Neural cell (in vitro differentiated cells): ENCODE measurements around the gene CKAP4. TPM values are rescaled to one million over a fixed set of nuclear protein-coding genes. Genes with fewer than 3 reads are reported as not detected.

ENCODE experiments used
- H2AFZ ChIP-seq: fragments of 200-600, 300-800 bp; sonication (generic), shearing (Covaris generic); 2 replicates; pipeline ENCODE4 v1.6.0; 2014; ENCODE audit warnings: low read depth, mild to moderate bottlenecking, antibody characterized with exemption, low read length, moderate library complexity
- H3F3A ChIP-seq: fragments of 200-600 bp; shearing (Covaris generic); 2 replicates; pipeline ENCODE4 v1.6.1; 2016; ENCODE audit warnings: mild to moderate bottlenecking, moderate library complexity, mixed read lengths, antibody characterized with exemption, low read length; ENCODE audit not compliant: insufficient read depth, poor library complexity, severe bottlenecking
- H3K27ac ChIP-seq: fragments of 200-600, 300-800 bp; sonication (generic), shearing (Covaris generic); 2 replicates; pipeline ENCODE4 v1.5.1; 2014; ENCODE audit warnings: mild to moderate bottlenecking, low read length, moderate library complexity
- H3K27me3 ChIP-seq: fragments of 300-800, 200-600 bp; sonication (generic), shearing (Covaris generic); 2 replicates; pipeline ENCODE4 v1.6.0; 2014; ENCODE audit warnings: mild to moderate bottlenecking, low read depth, low read length, moderate library complexity; ENCODE audit not compliant: insufficient read depth
- H3K36me3 ChIP-seq: fragments of 300-800, 200-600 bp; sonication (generic), shearing (Covaris generic); 2 replicates; pipeline ENCODE4 v1.5.1; 2014; ENCODE audit warnings: mild to moderate bottlenecking, antibody characterized with exemption, low read length, moderate library complexity; ENCODE audit not compliant: insufficient read depth
- H3K4me2 ChIP-seq: fragments of 300-800, 200-600 bp; sonication (generic), shearing (Covaris generic); 2 replicates; pipeline ENCODE4 v1.6.0; 2014; ENCODE audit warnings: mild to moderate bottlenecking, low read length
- H3K4me3 ChIP-seq: fragments of 300-800, 200-600 bp; sonication (generic), shearing (Covaris generic); 2 replicates; pipeline ENCODE4 v1.5.1; 2014; ENCODE audit warnings: mild to moderate bottlenecking, low read length, moderate library complexity
- H3K79me2 ChIP-seq: fragments of 200-600 bp; shearing (Covaris generic); replicated peaks from 2 replicates; pipeline ENCODE4 v1.6.0; 2014; ENCODE audit warnings: mild to moderate bottlenecking, low read length, moderate library complexity; ENCODE audit not compliant: insufficient read depth
- H3K9ac ChIP-seq: fragments of 300-800, 200-600 bp; sonication (generic), shearing (Covaris generic); 2 replicates; pipeline ENCODE4 v1.6.1; 2016; ENCODE audit warnings: mild to moderate bottlenecking, low read length, mixed read lengths
- H3K9me2 ChIP-seq: fragments of 200-600 bp; shearing (Covaris generic); 2 replicates; pipeline ENCODE4 v1.6.1; 2016; ENCODE audit warnings: mild to moderate bottlenecking, low read length, mixed read lengths; ENCODE audit not compliant: insufficient read depth
- H3K9me3 ChIP-seq: fragments of 200-600, 300-800 bp; sonication (generic), shearing (Covaris generic); 2 replicates; pipeline ENCODE4 v1.6.1; 2016; ENCODE audit warnings: mild to moderate bottlenecking, mixed run types, low read length, moderate library complexity, mixed read lengths
- H4K20me1 ChIP-seq: fragments of 200-600 bp; shearing (Covaris generic); 2 replicates; pipeline ENCODE4 v1.6.1; 2016; ENCODE audit warnings: mild to moderate bottlenecking, mixed run types; ENCODE audit not compliant: insufficient read depth
- CTCF ChIP-seq: fragments of 450-650 bp; IDR thresholded peaks from 2 replicates; pipeline ENCODE4 v1.5.1; 2014; ENCODE audit warnings: antibody characterized with exemption, mild to moderate bottlenecking, moderate library complexity; ENCODE audit not compliant: poor library complexity, severe bottlenecking
- EP300 ChIP-seq: fragments of 450-650 bp; conservative IDR thresholded peaks from 2 replicates; pipeline ENCODE4 v1.6.1; 2014; ENCODE audit warnings: antibody characterized with exemption, mild to moderate bottlenecking, moderate library complexity; ENCODE audit not compliant: poor library complexity, severe bottlenecking
- EZH2 ChIP-seq: fragments of 200-600, 300-800 bp; shearing (Covaris generic), sonication (generic); IDR thresholded peaks from 2 replicates; pipeline ENCODE4 v1.6.1; 2014; ENCODE audit warnings: antibody characterized with exemption, low read length, borderline replicate concordance, mild to moderate bottlenecking; ENCODE audit not compliant: insufficient read depth, poor library complexity, severe bottlenecking
- MXI1 ChIP-seq: fragments of 450-650 bp; conservative IDR thresholded peaks from 2 replicates; pipeline ENCODE4 v1.6.1; 2014; ENCODE audit warnings: antibody characterized with exemption, mild to moderate bottlenecking; ENCODE audit not compliant: poor library complexity, severe bottlenecking
- POLR2AphosphoS5 ChIP-seq: IDR thresholded peaks from 2 replicates; pipeline ENCODE4 v1.6.1; 2012
- RAD21 ChIP-seq: fragments of 450-650 bp; conservative IDR thresholded peaks from 2 replicates; pipeline ENCODE4 v1.6.1; 2014; ENCODE audit warnings: antibody characterized with exemption, mild to moderate bottlenecking, moderate library complexity
- REST ChIP-seq: IDR thresholded peaks from 2 replicates; pipeline ENCODE4 v1.6.1; 2012; ENCODE audit warnings: borderline replicate concordance
- SMC3 ChIP-seq: fragments of 450-650 bp; conservative IDR thresholded peaks from 2 replicates; pipeline ENCODE4 v1.6.1; 2014; ENCODE audit warnings: antibody characterized with exemption, mild to moderate bottlenecking, moderate library complexity; ENCODE audit not compliant: poor library complexity
- TAF1 ChIP-seq: IDR thresholded peaks from 2 replicates; pipeline ENCODE4 v1.6.1; 2012; ENCODE audit warnings: low read depth
- polyA plus RNA-seq: library from polyadenylated mRNA; depleted of rRNA; stranded (reverse); fragments of >200 nt; gene quantifications from 2 replicates; pipeline ENCODE4 v1.2.3, GENCODE V29; 2014

The CKAP4 gene
- polyA plus RNA-seq, 1 donor from 2014 or later = 50.0 TPM

GRCh38 chr12:106281804-106282203 is 34.0 kb upstream of the CKAP4 start:
- Histone ChIP-seq H3K36me3 (no peaks in the 10 kb centered on the region), H3K79me2 (no peaks in the 10 kb centered on the region), H3K27me3 (no peaks in the 10 kb centered on the region), H3K4me3 (no peak overlapping the region), H2AFZ (no peak overlapping the region), H3K9me2 (no peaks in the 10 kb centered on the region), H3F3A (no peaks in the 10 kb centered on the region), H3K9me3 (no peaks in the 10 kb centered on the region), H3K9ac (no peak overlapping the region), H3K4me2 (no peak overlapping the region), H3K27ac (no peak overlapping the region), H4K20me1 (no peaks in the 10 kb centered on the region)
- TF ChIP-seq RAD21 (no peak), POLR2AphosphoS5 (no peak), MXI1 (no peak), REST (no peak), CTCF (no peak), SMC3 (no peak), TAF1 (no peak), EZH2 (no peak), EP300 (no peak)

- no peak for TF ChIP-seq EZH2
- no peak for TF ChIP-seq SMC3
- no peak for TF ChIP-seq REST
- TF ChIP-seq CTCF = no peak
- no peak for TF ChIP-seq RAD21
- TF ChIP-seq EP300 = no peak
- no peak for TF ChIP-seq MXI1
- TF ChIP-seq POLR2AphosphoS5 = no peak
- TF ChIP-seq TAF1 = no peak
- no peaks in the 10 kb centered on the region for H3K79me2 ChIP-seq
- H4K20me1 ChIP-seq = no peaks in the 10 kb centered on the region
- H3K9me3 ChIP-seq = no peaks in the 10 kb centered on the region
- no peak overlapping the region for H3K27ac ChIP-seq
- no peak overlapping the region for H3K4me3 ChIP-seq
- H3K9me2 ChIP-seq = no peaks in the 10 kb centered on the region
- H3K27me3 ChIP-seq = no peaks in the 10 kb centered on the region
- H2AFZ ChIP-seq = no peak overlapping the region
- H3K9ac ChIP-seq = no peak overlapping the region
- H3K36me3 ChIP-seq = no peaks in the 10 kb centered on the region
- no peaks in the 10 kb centered on the region for H3F3A ChIP-seq
- H3K4me2 ChIP-seq = no peak overlapping the region
Observed at GRCh38 chr12:106281056-106281782, 33.4 kb upstream of the CKAP4 start.
